Measurements from ENCODE around the gene BZW2.

- TF ChIP-seq CTCF (IDR thresholded peaks at IDR 0.05) = no peak
- TF ChIP-seq POLR2A (IDR thresholded peaks at IDR 0.05) = no peak
- TF ChIP-seq POLR2AphosphoS5 (IDR thresholded peaks at IDR 0.05; ENCODE audit: insufficient read depth in 1 of 2, low read depth in 1 of 2) = no peak
These were observed 47.8 kb downstream of the BZW2 start for GRCh38 chr7:16693601-16694318.

All from vagina (tissue), 2 donors.